Transverse colon (tissue), 4 donors: ENCODE data around the gene DAW1. TPM values are rescaled to one million over a fixed set of nuclear protein-coding genes. Genes with fewer than 3 reads are reported as not detected.
A peak's percentile ranks its signal among the peaks of the same experiment; 100 is the strongest.

Experiments
- DNase-seq: peaks from one replicate; pipeline ENCODE4 v3.0.0-alpha.2; 2019
- H3K27ac ChIP-seq, 4 donors: fragments of 200-600 bp; sonication (generic); 2 replicates each; pipeline ENCODE4 v1.5.1; 2016 to 2018; ENCODE audit warnings: inconsistent platforms in 4 of 4
- H3K27me3 ChIP-seq: fragments of 200-600 bp; sonication (generic); 2 replicates; pipeline ENCODE4 v1.5.1; 2017; ENCODE audit warnings: inconsistent platforms
- H3K36me3 ChIP-seq, 4 donors: fragments of 200-600 bp; sonication (generic); 2 replicates each; pipeline ENCODE4 v1.5.1; 2017 to 2019; ENCODE audit warnings: inconsistent platforms in 4 of 4
- H3K4me1 ChIP-seq, 4 donors: fragments of 200-600 bp; sonication (generic); 2 replicates each; pipeline ENCODE4 v1.5.1; 2017 to 2020; ENCODE audit warnings: inconsistent platforms in 4 of 4
- H3K4me3 ChIP-seq, 4 donors: fragments of 200-600 bp; sonication (generic); 1 replicate in 1 of 4; 2 replicates in 3 of 4; pipeline versions ENCODE4 v1.5.1 to v1.6.1; 2017 to 2019; ENCODE audit warnings: inconsistent platforms in 4 of 4
- H3K9me3 ChIP-seq, 2 donors: fragments of 200-600 bp; sonication (generic); 2 replicates each; pipeline ENCODE4 v1.5.1; 2017 to 2019; ENCODE audit warnings: inconsistent platforms in 2 of 2
- CTCF ChIP-seq, 5 experiments: fragments of 200-600 bp in 3 of 5; fragments of 450-650 bp in 2 of 5; sonication (generic) in 3 of 5; IDR thresholded peaks; 1 replicate in 2 of 5; 2 replicates in 3 of 5; pipeline ENCODE4 v1.5.1; 2016 to 2017; ENCODE audit warnings: antibody characterized with exemption in 5 of 5, inconsistent platforms in 3 of 5, mild to moderate bottlenecking in 2 of 5, moderate library complexity in 1 of 5
- EP300 ChIP-seq: sonication (generic); formaldehyde crosslinking; IDR thresholded peaks from one replicate; pipeline ENCODE4 v1.6.1; 2017; ENCODE audit warnings: antibody characterized with exemption, low read depth
- POLR2A ChIP-seq: fragments of 450-650 bp; IDR thresholded peaks from one replicate; pipeline ENCODE4 v1.6.1; 2016; ENCODE audit warnings: antibody characterized with exemption, mild to moderate bottlenecking, moderate library complexity
- POLR2AphosphoS5 ChIP-seq, 3 donors: sonication (generic); formaldehyde crosslinking; IDR thresholded peaks; one replicate each; pipeline ENCODE4 v1.6.1; 2016; ENCODE audit warnings: antibody characterized with exemption in 3 of 3
- WGBS, 2 donors: methylation state at CpG; one replicate each; pipeline ENCODE4 v1.1.5; 2018; ENCODE audit warnings: low coverage in 1 of 2; 5-methylcytosine and 5-hydroxymethylcytosine counted together
- in situ Hi-C, 4 donors: fragments of 200-750 bp; cut with MboI; loops; one replicate each; pipeline versions ENCODE4 v1.15.0 to v1.15.1; 2017; ENCODE audit warnings: low sequenced_read_pairs in 3 of 4, low pct_ligation_motif_present in 1 of 4, low pct_unique_long_range_greater_than_20kb in 1 of 4
- intact Hi-C: fragments of 100-400 bp; cut with DNase I; formaldehyde crosslinking; loops from one replicate; pipeline ENCODE4 v1.15.1; 2023; ENCODE audit warnings: low total_unique reads
- total RNA-seq, 4 donors: library from RNA; depleted of rRNA; stranded (reverse); fragments of >200 nt; gene quantifications; one replicate each; pipeline ENCODE4 v1.1.0, GENCODE V29; 2016

The DAW1 gene
- total RNA-seq, 4 donors from 2014 or later, result not detected

GRCh38 chr2:227826019-227826521, 45.4 kb upstream of the DAW1 start:
- no peak overlapping the region for H3K4me3 ChIP-seq

GRCh38 chr2:227826563-227826962, 44.9 kb upstream of the DAW1 start:
- in situ Hi-C loops, result no loop called here
- TF ChIP-seq EP300, result no peak
- no peak for TF ChIP-seq POLR2AphosphoS5 (IDR thresholded peaks at IDR 0.05)
- no peak for TF ChIP-seq POLR2A
- no peak for TF ChIP-seq CTCF (IDR thresholded peaks at IDR 0.05)

More at GRCh38 chr2:227826019-227826521, 45.4 kb upstream of the DAW1 start:
- peak; percentile 47 for DNase-seq
- intact Hi-C loops (no loop called here), in situ Hi-C loops (no loop called here)
- Histone ChIP-seq H3K9me3 (no peaks in the 10 kb centered on the region), H3K36me3 (no peaks in the 10 kb centered on the region), H3K4me1 (peaks cover 0 to 8% (median 0%) of the 10 kb centered on the region in 4 donors), H3K27me3 (no peaks in the 10 kb centered on the region), H3K27ac (no peak overlapping the region)
- TF ChIP-seq EP300 (no peak), POLR2A (no peak), POLR2AphosphoS5 (IDR thresholded peaks at IDR 0.05) (no peak)
- WGBS, 2 donors, result 40 to 44% methylated on average over 2 to 10 of the region's 10 CpGs

GRCh38 chr2:227827143-227827542, 44.3 kb upstream of the DAW1 start:
- intact Hi-C loops (no loop called here), in situ Hi-C loops (no loop called here)
- H3K9me3 ChIP-seq, result no peaks in the 10 kb centered on the region

More at GRCh38 chr2:227826563-227826962, 44.9 kb upstream of the DAW1 start:
- H3K4me3 ChIP-seq, result no peak overlapping the region
- no peaks in the 10 kb centered on the region for H3K36me3 ChIP-seq
- peaks cover 0 to 8% (median 0%) of the 10 kb centered on the region in 4 donors for H3K4me1 ChIP-seq
- 9 to 10% methylated on average over 2 of the region's 2 CpGs for WGBS, 2 donors
- H3K27ac ChIP-seq, result no peak overlapping the region
- intact Hi-C loops, result no loop called here
- no peaks in the 10 kb centered on the region for H3K9me3 ChIP-seq
- no peaks in the 10 kb centered on the region for H3K27me3 ChIP-seq
- no peak for DNase-seq

GRCh38 chr2:227828477-227828912, 42.9 kb upstream of the DAW1 start:
- H3K27ac ChIP-seq, result no peak overlapping the region

More at GRCh38 chr2:227827143-227827542, 44.3 kb upstream of the DAW1 start:
- H3K4me1 ChIP-seq, result peaks cover 0 to 8% (median 0%) of the 10 kb centered on the region in 4 donors
- WGBS, 2 donors, result 91 to 92% methylated on average over 7 of the region's 7 CpGs
- no peak for DNase-seq
- no peaks in the 10 kb centered on the region for H3K36me3 ChIP-seq
- no peak overlapping the region for H3K27ac ChIP-seq
- TF ChIP-seq CTCF (IDR thresholded peaks at IDR 0.05) (no peak), POLR2A (no peak), POLR2AphosphoS5 (IDR thresholded peaks at IDR 0.05) (no peak), EP300 (no peak)
- no peak overlapping the region for H3K4me3 ChIP-seq
- H3K27me3 ChIP-seq, result no peaks in the 10 kb centered on the region

More at GRCh38 chr2:227828477-227828912, 42.9 kb upstream of the DAW1 start:
- in situ Hi-C loops, result no loop called here
- Histone ChIP-seq H3K36me3 (no peaks in the 10 kb centered on the region), H3K27me3 (no peaks in the 10 kb centered on the region), H3K4me1 (peaks cover 0 to 8% (median 0%) of the 10 kb centered on the region in 4 donors), H3K9me3 (no peaks in the 10 kb centered on the region), H3K4me3 (no peak overlapping the region)
- intact Hi-C loops, result no loop called here
- DNase-seq, result no peak
- no peak for TF ChIP-seq EP300
- no peak for TF ChIP-seq CTCF (IDR thresholded peaks at IDR 0.05)
- TF ChIP-seq POLR2A, result no peak
- TF ChIP-seq POLR2AphosphoS5 (IDR thresholded peaks at IDR 0.05), result no peak
